Right lobe of liver (tissue), 6 donors: ENCODE measurements around the gene PRRC2C. TPM values are rescaled to one million over a fixed set of nuclear protein-coding genes. Genes with fewer than 3 reads are reported as not detected.
A peak's percentile ranks its signal among the peaks of the same experiment; 100 is the strongest.

ENCODE experiments used
- ATAC-seq, 4 donors: fragments of 200-7000 bp; cut with Tn5 transposase; one replicate each; pipeline ENCODE4 v1.9.1; 2020; ENCODE audit warnings: mild to moderate bottlenecking in 4 of 4, moderate library complexity in 4 of 4
- DNase-seq, 3 donors: peaks; one replicate each; pipeline ENCODE4 v3.0.0-alpha.2; 2020
- H3K27ac ChIP-seq, 3 donors: fragments of 200-600 bp; one replicate each; pipeline ENCODE4 v1.8.0; 2022
- H3K27me3 ChIP-seq, 2 donors: fragments of 200-600 bp; one replicate each; pipeline ENCODE4 v1.8.0; 2022
- H3K36me3 ChIP-seq, 4 donors: fragments of 200-600 bp; sonication (generic) in 1 of 4; one replicate each; pipeline versions ENCODE4 v1.5.1 to v1.8.0; 2017 to 2022; ENCODE audit warnings: control low read depth in 1 of 4
- H3K4me1 ChIP-seq, 4 donors: fragments of 200-600 bp; sonication (generic) in 1 of 4; one replicate each; pipeline versions ENCODE4 v1.5.1 to v1.8.0; 2017 to 2022; ENCODE audit warnings: control low read depth in 1 of 4
- H3K4me3 ChIP-seq, 3 donors: fragments of 200-600 bp; one replicate each; pipeline ENCODE4 v1.8.0; 2022
- H3K9me3 ChIP-seq, 4 donors: fragments of 200-600 bp; sonication (generic) in 1 of 4; one replicate each; pipeline versions ENCODE4 v1.5.1 to v1.8.0; 2017 to 2022; ENCODE audit warnings: control low read depth in 1 of 4
- POLR2A ChIP-seq: fragments of 450-650 bp; IDR thresholded peaks from one replicate; pipeline ENCODE4 v1.6.1; 2017; ENCODE audit warnings: antibody characterized with exemption, mild to moderate bottlenecking
- WGBS: methylation state at CpG from one replicate; pipeline ENCODE4 v1.1.6; 2018; ENCODE audit warnings: low coverage, low lambda C conversion rate; ENCODE audit not compliant: insufficient coverage; ENCODE audit errors: missing lambda C conversion rate; 5-methylcytosine and 5-hydroxymethylcytosine counted together
- intact Hi-C, 2 donors: fragments of 100-400 bp; cut with DNase I; formaldehyde crosslinking; loops; one replicate each; pipeline versions ENCODE4 v1.11.2 to v1.14.1; 2022
- total RNA-seq, 6 experiments: library from RNA; depleted of rRNA in 2 of 6; stranded (reverse); fragments of >200 nt in 2 of 6; fragmentation: NEBNext Ultra II Directional in 3 of 6; extraction: Animal tissue kit (Norgen Biotek cat#: 25700) in 3 of 6; gene quantifications; one replicate each; pipeline versions ENCODE4 v1.1.0 to v1.2.4, GENCODE V29; 2016 to 2023
- TF ChIP-seq, protein P1 (sequence below), 4 donors: fragments of 200-600 bp in 3 of 4; fragments of 450-650 bp in 1 of 4; IDR thresholded peaks; one replicate each; pipeline versions ENCODE4 v1.5.1 to v1.8.0; 2016 to 2022; ENCODE audit warnings: antibody characterized with exemption in 4 of 4, mild to moderate bottlenecking in 2 of 4
- donor health status: DM: no; HTN: yes; CAD: no.
- donor health status: DM: no; HTN: no; CAD: no.
- donor health status: DM: no; HTN: no; CAD: no.
- donor health status: DM: no; HTN: yes; CAD: no.
- donor health status: DM: no; HTN: yes; CAD: no.

PRRC2C gene
- total RNA-seq, 6 experiments from 2014 or later: 39.1 to 59.9 (median 48.5) TPM

DNA sequence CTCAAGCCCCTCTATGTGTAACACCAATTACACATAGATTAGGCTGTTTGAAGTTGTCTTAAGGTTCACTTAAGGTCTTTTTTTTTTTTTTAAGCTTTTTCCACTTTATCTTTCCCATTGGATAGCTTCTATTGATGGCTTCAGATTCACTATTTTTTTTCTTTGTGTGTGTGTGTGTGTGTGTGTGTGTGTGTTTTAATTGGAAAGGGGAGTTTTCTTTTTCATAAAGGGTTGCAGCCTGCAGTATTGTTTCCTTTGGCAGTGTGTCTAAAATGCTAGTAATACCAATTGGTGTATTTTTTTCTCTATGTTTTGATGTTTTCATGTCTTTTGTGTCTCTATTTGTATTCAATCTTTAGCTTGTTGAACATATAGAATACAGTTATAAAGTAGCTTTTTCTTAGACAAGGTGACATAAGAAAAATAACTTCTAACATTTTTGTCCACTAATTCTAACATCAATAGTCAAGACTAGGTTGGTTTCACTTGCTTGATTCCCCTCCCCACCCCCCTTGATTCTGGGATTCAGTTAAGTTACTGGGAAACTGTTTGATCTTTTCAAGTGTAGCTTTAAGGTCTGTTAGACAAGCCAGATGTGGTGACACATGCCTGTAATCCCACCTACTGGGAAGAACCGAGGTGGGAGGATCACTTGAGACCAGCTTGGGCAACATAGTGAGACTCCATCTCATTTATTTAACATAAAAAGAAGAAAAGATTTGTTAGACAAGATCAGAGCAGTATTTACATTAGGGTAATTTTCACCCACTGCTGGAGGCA, 21.4 kb downstream of the PRRC2C start:
- Histone ChIP-seq H3K4me1 (peaks cover 0 to 17% (median 0%) of the 10 kb centered on the region in 4 donors), H3K36me3 (no peaks in the 10 kb centered on the region), H3K4me3 (no peak overlapping the region), H3K9me3 (no peaks in the 10 kb centered on the region), H3K27me3 (no peaks in the 10 kb centered on the region), H3K27ac (no peak overlapping the region)
- intact Hi-C loops: no loop called here
- DNase-seq: no peak
- 33% methylated on average over 1 of the region's 1 CpG for WGBS
- TF ChIP-seq POLR2A: no peak
- TF ChIP-seq, protein P1, sequence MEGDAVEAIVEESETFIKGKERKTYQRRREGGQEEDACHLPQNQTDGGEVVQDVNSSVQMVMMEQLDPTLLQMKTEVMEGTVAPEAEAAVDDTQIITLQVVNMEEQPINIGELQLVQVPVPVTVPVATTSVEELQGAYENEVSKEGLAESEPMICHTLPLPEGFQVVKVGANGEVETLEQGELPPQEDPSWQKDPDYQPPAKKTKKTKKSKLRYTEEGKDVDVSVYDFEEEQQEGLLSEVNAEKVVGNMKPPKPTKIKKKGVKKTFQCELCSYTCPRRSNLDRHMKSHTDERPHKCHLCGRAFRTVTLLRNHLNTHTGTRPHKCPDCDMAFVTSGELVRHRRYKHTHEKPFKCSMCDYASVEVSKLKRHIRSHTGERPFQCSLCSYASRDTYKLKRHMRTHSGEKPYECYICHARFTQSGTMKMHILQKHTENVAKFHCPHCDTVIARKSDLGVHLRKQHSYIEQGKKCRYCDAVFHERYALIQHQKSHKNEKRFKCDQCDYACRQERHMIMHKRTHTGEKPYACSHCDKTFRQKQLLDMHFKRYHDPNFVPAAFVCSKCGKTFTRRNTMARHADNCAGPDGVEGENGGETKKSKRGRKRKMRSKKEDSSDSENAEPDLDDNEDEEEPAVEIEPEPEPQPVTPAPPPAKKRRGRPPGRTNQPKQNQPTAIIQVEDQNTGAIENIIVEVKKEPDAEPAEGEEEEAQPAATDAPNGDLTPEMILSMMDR (IDR thresholded peaks at IDR 0.05): no peak
- ATAC-seq: no peak

DNA sequence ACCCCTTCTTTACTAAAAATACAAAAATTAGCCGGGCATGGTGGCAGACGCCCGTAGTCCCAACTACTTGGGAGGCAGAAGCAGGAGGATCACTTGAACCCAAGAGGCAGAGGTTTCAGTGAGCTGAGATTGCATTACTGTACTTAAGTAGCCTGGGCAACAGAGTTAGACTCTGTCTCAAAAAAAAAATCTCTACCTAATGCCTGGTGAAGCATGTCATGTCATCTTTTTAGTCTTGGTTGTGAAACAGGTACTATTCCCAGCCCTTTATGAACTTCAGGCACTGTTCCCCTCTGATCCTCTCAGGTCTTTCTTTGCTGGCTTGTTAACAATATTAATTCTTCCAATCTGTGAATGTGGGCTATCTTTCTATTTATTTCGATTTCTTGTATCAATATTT, 22.1 kb downstream of the PRRC2C start:
- 72% methylated on average over 1 of the region's 4 CpGs for WGBS
- peaks cover 0 to 12% (median 0%) of the 10 kb centered on the region in 4 donors for H3K4me1 ChIP-seq
- ATAC-seq: peak in 3 of 4 donors; percentile 25 to 38 (median 29)

DNA sequence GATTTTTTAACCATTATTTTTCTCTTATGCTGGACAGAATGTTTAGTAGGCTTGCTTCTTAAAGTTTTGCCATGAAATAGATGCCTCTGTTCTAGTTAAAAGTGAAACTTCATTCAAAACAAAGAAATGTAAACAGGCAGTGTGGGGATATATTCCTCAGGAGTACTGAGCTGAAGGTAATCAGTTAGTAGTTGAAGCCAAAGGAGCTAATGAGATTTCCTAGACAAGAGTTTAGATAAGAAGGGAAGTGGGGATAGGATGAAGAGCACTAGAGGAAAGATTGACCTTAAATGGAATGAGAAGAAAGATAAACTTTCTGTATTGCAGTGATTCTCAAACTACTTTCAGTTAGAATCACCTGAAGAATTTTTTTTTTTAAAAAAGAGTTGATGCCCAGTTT, 23.9 kb downstream of the PRRC2C start:
- Histone ChIP-seq H3K4me1 (peaks cover 0 to 12% (median 0%) of the 10 kb centered on the region in 4 donors), H3K9me3 (no peaks in the 10 kb centered on the region), H3K27ac (no peak overlapping the region), H3K4me3 (no peak overlapping the region), H3K27me3 (no peaks in the 10 kb centered on the region), H3K36me3 (peaks cover 0 to 2% (median 0%) of the 10 kb centered on the region in 4 donors)
- TF ChIP-seq, protein P1 (IDR thresholded peaks at IDR 0.05): no peak
- TF ChIP-seq POLR2A: no peak
- ATAC-seq (no peak), DNase-seq (no peak)
- intact Hi-C loops: no loop called here

More for the DNA sequence above, 22.1 kb downstream of the PRRC2C start:
- no peak for DNase-seq
- intact Hi-C loops: no loop called here
- TF ChIP-seq, protein P1 (IDR thresholded peaks at IDR 0.05): no peak
- no peak for TF ChIP-seq POLR2A
- H3K4me3 ChIP-seq: no peak overlapping the region
- no peaks in the 10 kb centered on the region for H3K36me3 ChIP-seq
- no peaks in the 10 kb centered on the region for H3K9me3 ChIP-seq
- H3K27ac ChIP-seq: no peak overlapping the region
- H3K27me3 ChIP-seq: no peaks in the 10 kb centered on the region

DNA sequence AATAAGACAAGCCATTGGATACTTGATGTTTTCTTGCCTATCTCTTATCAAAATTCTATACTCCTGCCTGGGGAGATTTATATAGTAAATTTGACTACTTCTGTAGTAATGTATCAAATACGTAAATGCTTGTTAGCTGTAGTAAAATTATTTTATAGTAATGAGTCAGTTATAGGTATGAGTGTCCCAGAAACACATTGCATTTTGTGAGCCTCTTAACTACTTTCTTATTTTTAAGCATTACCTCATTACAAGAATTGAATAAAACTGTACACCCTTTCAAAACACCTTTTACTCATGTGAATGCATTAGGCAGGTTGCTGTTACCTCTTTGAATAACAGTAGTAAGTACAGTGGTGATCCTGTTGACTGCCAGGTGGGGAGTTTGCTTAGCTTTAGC, 28.4 kb downstream of the PRRC2C start:
- no peak overlapping the region for H3K4me3 ChIP-seq
- ATAC-seq (no peak), DNase-seq (no peak)
- WGBS: 0% methylated on average over 1 of the region's 1 CpG
- no peaks in the 10 kb centered on the region for H3K27me3 ChIP-seq
- TF ChIP-seq POLR2A: no peak
- TF ChIP-seq, protein P1 (IDR thresholded peaks at IDR 0.05): no peak
- no peaks in the 10 kb centered on the region for H3K9me3 ChIP-seq
- intact Hi-C loops: no loop called here
- H3K4me1 ChIP-seq: no peaks in the 10 kb centered on the region
- no peak overlapping the region for H3K27ac ChIP-seq
- peaks cover 0 to 31% (median 8%) of the 10 kb centered on the region in 4 donors for H3K36me3 ChIP-seq
